NCI-H1436 treated with DMSO at 0.1 percent for 48 hours (cell line): ENCODE results near the gene ITIH1.
"Not testable (repeated sequence)": the region's sequence is repeated elsewhere in the genome, so short reads cannot be mapped to it uniquely, and the experiment has no call there.

Source experiments
- DNase-seq: peaks from one replicate; lab custom pipeline; 2025; lab: John Stamatoyannopoulos, UW

ITIH1 gene

GRCh38 chr3:52774901-52775864, 2.2 kb upstream of the ITIH1 start:
- DNase-seq = no peak

GRCh38 chr3:52775877-52776276, 1.5 kb upstream of the ITIH1 start:
- DNase-seq = no peak

- not testable (repeated sequence) for DNase-seq
Observed at GRCh38 chr3:52776486-52776885, 913 bp upstream of the ITIH1 start.

GRCh38 chr3:52777959-52778805, 783 bp downstream of the ITIH1 start:
- DNase-seq = no peak

- no peak for DNase-seq
Observed at GRCh38 chr3:52779011-52779836, 1.8 kb downstream of the ITIH1 start.

- no peak for DNase-seq
Observed at GRCh38 chr3:52779837-52780585, 2.6 kb downstream of the ITIH1 start.

- no peak for DNase-seq
Observed at GRCh38 chr3:52781741-52782140, 4.3 kb downstream of the ITIH1 start.

- no peak for DNase-seq
Observed at GRCh38 chr3:52782412-52783210, 5.2 kb downstream of the ITIH1 start.

- no peak for DNase-seq
Observed at GRCh38 chr3:52783211-52783555, 5.8 kb downstream of the ITIH1 start.

- DNase-seq = no peak
Observed at GRCh38 chr3:52784021-52784621, 6.7 kb downstream of the ITIH1 start.

- DNase-seq = no peak
Observed at GRCh38 chr3:52784931-52785590, 7.7 kb downstream of the ITIH1 start.

- no peak for DNase-seq
Observed at GRCh38 chr3:52786330-52787215, 9.2 kb downstream of the ITIH1 start.

- no peak for DNase-seq
Observed at GRCh38 chr3:52787246-52787645, 9.8 kb downstream of the ITIH1 start.

- no peak for DNase-seq
Observed at GRCh38 chr3:52787672-52788625, 10.6 kb downstream of the ITIH1 start.

GRCh38 chr3:52788890-52789745, 11.7 kb downstream of the ITIH1 start:
- DNase-seq = no peak

GRCh38 chr3:52789746-52790040, 12.3 kb downstream of the ITIH1 start:
- no peak for DNase-seq

GRCh38 chr3:52790337-52790736, 12.9 kb downstream of the ITIH1 start:
- no peak for DNase-seq
